Erythroblast (primary cell): ENCODE data around the gene TMEM129.

Experiments
- GATA1 ChIP-seq: IDR thresholded peaks from 2 replicates; pipeline ENCODE4 v1.6.1; 2011; ENCODE audit warnings: low read depth, mild to moderate bottlenecking, control low read depth, low read length, moderate library complexity
- POLR2A ChIP-seq: IDR thresholded peaks from 2 replicates; pipeline ENCODE4 v1.6.1; 2011; ENCODE audit warnings: mild to moderate bottlenecking, low read length

DNA sequence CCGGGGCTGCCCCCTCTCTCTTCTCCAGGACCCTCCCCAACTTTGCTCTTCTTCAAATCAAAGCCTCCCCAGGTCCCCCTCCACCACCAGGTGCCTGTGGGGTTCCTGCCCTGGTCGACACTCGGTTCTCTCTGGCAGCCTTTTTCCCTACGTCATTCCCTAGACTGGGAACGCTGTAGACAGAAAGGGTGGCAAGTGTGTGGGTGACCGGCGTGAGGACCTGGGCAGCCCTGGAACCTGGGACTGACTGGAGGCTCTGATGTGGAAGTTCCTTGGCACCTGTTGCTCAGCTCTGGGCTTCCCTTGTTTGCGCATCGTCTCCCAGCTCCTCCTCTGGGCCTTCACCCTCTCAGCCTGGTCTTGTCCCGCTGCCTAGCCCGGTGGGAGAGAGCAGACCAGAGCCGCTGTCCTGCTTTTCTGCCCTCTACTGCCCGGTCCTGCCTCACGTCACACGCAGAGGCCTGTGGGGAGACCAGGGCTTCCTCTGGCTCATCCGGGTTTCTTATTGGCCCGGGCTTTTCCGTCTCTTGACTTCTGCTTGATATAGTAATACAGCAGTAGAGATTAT, 1.5 kb upstream of the TMEM129 start:
- no peak for TF ChIP-seq POLR2A
- TF ChIP-seq GATA1, result no peak
